Mesodermal cell (in vitro differentiated cells): ENCODE data around the gene MAD1L1.
A peak's percentile ranks its signal among the peaks of the same experiment; 100 is the strongest.

Experiments used
- H3K27ac ChIP-seq: 2 replicates; pipeline ENCODE4 v1.7.0; 2013; ENCODE audit warnings: mild to moderate bottlenecking, low read depth, low read length, moderate library complexity; ENCODE audit not compliant: severe bottlenecking
- H3K36me3 ChIP-seq: 2 replicates; pipeline ENCODE4 v1.7.1; 2013; ENCODE audit warnings: mild to moderate bottlenecking, low read length, moderate library complexity; ENCODE audit not compliant: control insufficient read depth, insufficient read depth
- H3K4me1 ChIP-seq: one replicate; pipeline ENCODE4 v1.7.1; 2013; ENCODE audit warnings: mild to moderate bottlenecking, low read length; ENCODE audit not compliant: insufficient read depth, control insufficient read depth, poor library complexity, severe bottlenecking
- H3K4me3 ChIP-seq: 2 replicates; pipeline ENCODE4 v1.7.0; 2013; ENCODE audit warnings: low read length, control low read depth, mild to moderate bottlenecking; ENCODE audit not compliant: insufficient read depth, poor library complexity, severe bottlenecking; ENCODE audit errors: extremely low read depth
- H3K9me3 ChIP-seq: 2 replicates; pipeline ENCODE4 v1.7.1; 2013; ENCODE audit warnings: mild to moderate bottlenecking, low read length, moderate library complexity; ENCODE audit not compliant: control insufficient read depth
- WGBS, 2 experiments: methylation state at CpG; one replicate each; pipeline ENCODE4 v1.1.5; 2013; ENCODE audit warnings: missing lambda C conversion rate in 2 of 2; ENCODE audit not compliant: insufficient coverage in 2 of 2; 5-methylcytosine and 5-hydroxymethylcytosine counted together

The MAD1L1 gene

GRCh38 chr7:2007551-2007950 is 225.2 kb downstream of the MAD1L1 start:
- H3K9me3 ChIP-seq, result no peaks in the 10 kb centered on the region
- H3K36me3 ChIP-seq, result peaks cover 12% of the 10 kb centered on the region
- peaks cover 13% of the 10 kb centered on the region for H3K4me1 ChIP-seq
- H3K27ac ChIP-seq, result peak overlapping the region; percentile 23
- 93 to 96% methylated on average over 9 to 10 of the region's 10 CpGs for WGBS, 2 experiments
- H3K4me3 ChIP-seq, result no peak overlapping the region

GRCh38 chr7:2006921-2007381 is 225.8 kb downstream of the MAD1L1 start:
- H3K9me3 ChIP-seq, result no peaks in the 10 kb centered on the region
- H3K27ac ChIP-seq, result no peak overlapping the region
- peaks cover 12% of the 10 kb centered on the region for H3K36me3 ChIP-seq
- H3K4me1 ChIP-seq, result peaks cover 19% of the 10 kb centered on the region
- WGBS, 2 experiments, result 90 to 96% methylated on average over 21 to 22 of the region's 22 CpGs
- H3K4me3 ChIP-seq, result no peak overlapping the region

GRCh38 chr7:2006231-2006771 is 226.4 kb downstream of the MAD1L1 start:
- no peak overlapping the region for H3K4me3 ChIP-seq
- 96 to 97% methylated on average over 15 of the region's 20 CpGs for WGBS, 2 experiments
- peaks cover 20% of the 10 kb centered on the region for H3K4me1 ChIP-seq
- H3K27ac ChIP-seq, result no peak overlapping the region
- H3K9me3 ChIP-seq, result no peaks in the 10 kb centered on the region
- peaks cover 12% of the 10 kb centered on the region for H3K36me3 ChIP-seq

GRCh38 chr7:2005786-2006185 is 227.0 kb downstream of the MAD1L1 start:
- no peaks in the 10 kb centered on the region for H3K9me3 ChIP-seq
- H3K27ac ChIP-seq, result no peak overlapping the region
- peaks cover 12% of the 10 kb centered on the region for H3K36me3 ChIP-seq
- H3K4me3 ChIP-seq, result no peak overlapping the region
- 93 to 96% methylated on average over 10 of the region's 10 CpGs for WGBS, 2 experiments
- peaks cover 20% of the 10 kb centered on the region for H3K4me1 ChIP-seq

GRCh38 chr7:2004841-2005725 is 227.7 kb downstream of the MAD1L1 start:
- WGBS, 2 experiments, result 90 to 95% methylated on average over 22 to 25 of the region's 29 CpGs
- Histone ChIP-seq H3K4me1 (peaks cover 20% of the 10 kb centered on the region), H3K9me3 (no peaks in the 10 kb centered on the region), H3K27ac (no peak overlapping the region), H3K4me3 (no peak overlapping the region), H3K36me3 (peaks cover 12% of the 10 kb centered on the region)

GRCh38 chr7:2003931-2004812 is 228.6 kb downstream of the MAD1L1 start:
- no peaks in the 10 kb centered on the region for H3K9me3 ChIP-seq
- H3K27ac ChIP-seq, result no peak overlapping the region
- H3K36me3 ChIP-seq, result peaks cover 12% of the 10 kb centered on the region
- no peak overlapping the region for H3K4me3 ChIP-seq
- 97 to 99% methylated on average over 34 to 36 of the region's 39 CpGs for WGBS, 2 experiments
- peaks cover 20% of the 10 kb centered on the region for H3K4me1 ChIP-seq

- no peak overlapping the region for H3K27ac ChIP-seq
- no peak overlapping the region for H3K4me3 ChIP-seq
- peaks cover 12% of the 10 kb centered on the region for H3K36me3 ChIP-seq
- no peaks in the 10 kb centered on the region for H3K9me3 ChIP-seq
- 98 to 100% methylated on average over 8 to 10 of the region's 10 CpGs for WGBS, 2 experiments
- H3K4me1 ChIP-seq, result peaks cover 20% of the 10 kb centered on the region
Observed at GRCh38 chr7:2003451-2003930, 229.3 kb downstream of the MAD1L1 start.

GRCh38 chr7:2002561-2003450 is 229.9 kb downstream of the MAD1L1 start:
- no peak overlapping the region for H3K4me3 ChIP-seq
- WGBS, 2 experiments, result 85 to 91% methylated on average over 13 to 15 of the region's 21 CpGs
- no peaks in the 10 kb centered on the region for H3K9me3 ChIP-seq
- H3K27ac ChIP-seq, result no peak overlapping the region
- peaks cover 10% of the 10 kb centered on the region for H3K36me3 ChIP-seq
- peaks cover 14% of the 10 kb centered on the region for H3K4me1 ChIP-seq

GRCh38 chr7:2001601-2002442 is 230.9 kb downstream of the MAD1L1 start:
- Histone ChIP-seq H3K9me3 (no peaks in the 10 kb centered on the region), H3K27ac (peak overlapping the region; percentile 24), H3K36me3 (peaks cover 8% of the 10 kb centered on the region), H3K4me1 (peaks cover 13% of the 10 kb centered on the region), H3K4me3 (no peak overlapping the region)
- 89 to 94% methylated on average over 30 to 32 of the region's 33 CpGs for WGBS, 2 experiments
